Measurements from ENCODE around the gene BRD7. TPM values are rescaled to one million over a fixed set of nuclear protein-coding genes. Genes with fewer than 3 reads are reported as not detected.

The BRD7 gene
- total and polyA plus RNA-seq, 10 of the 15 experiments (the other 5 are each of a cell fraction or from before 2014, with no cell fraction given) = 16.9 to 74.7 (median 52.0) TPM

- intact Hi-C loops (cut with micrococcal nuclease; ENCODE audit: unreplicated experiment) = no loop called here
- no peaks in the 10 kb centered on the region; a peak in 1 of 4 replicates for H3K27me3 ChIP-seq (replicated peaks in 1 of 2; ENCODE audit: control insufficient read depth in 2 of 2, insufficient read depth in 2 of 2, low read length in 1 of 2)
These were observed 32.2 kb upstream of the BRD7 start for GRCh38 chr16:50400967-50401348.

More at GRCh38 chr16:50400967-50401348, 32.2 kb upstream of the BRD7 start:
- no peaks in the 10 kb centered on the region for H3K79me2 ChIP-seq (ENCODE audit: control insufficient read depth, insufficient read depth, low read length)
- SMC1A ChIA-PET (ENCODE audit: uncharacterized antibody, unreplicated experiment) = no interaction called here
- CTCF ChIA-PET = no interaction called here
- WGBS (ENCODE audit: insufficient coverage, insufficient replicate concordance, low lambda C conversion rate, missing lambda C conversion rate) = 79% methylated on average over 6 of the region's 6 CpGs
- no peak overlapping the region for H2AFZ ChIP-seq (ENCODE audit: control insufficient read depth, low read depth, low read length)
- H4K20me1 ChIP-seq (ENCODE audit: control insufficient read depth, insufficient read depth) = no peaks in the 10 kb centered on the region
- H3K27ac ChIP-seq (ENCODE audit: control insufficient read depth, insufficient read depth) = no peak overlapping the region
- H3K4me2 ChIP-seq (ENCODE audit: control insufficient read depth, insufficient read depth) = no peak overlapping the region
- in situ Hi-C loops (cut with MboI) = no loop called here
- POLR2A ChIA-PET = no interaction called here
- H3K9me3 ChIP-seq (replicated peaks; ENCODE audit: control insufficient read depth, insufficient read depth, low read length) = no peaks in the 10 kb centered on the region
- no TSS peak for BruUV-seq (replicated peaks)
- H3K9ac ChIP-seq (ENCODE audit: control insufficient read depth, insufficient read depth, low read length) = no peak overlapping the region
- RAD21 ChIA-PET (ENCODE audit: unreplicated experiment) = no interaction called here
- FAIRE-seq (no peak), ATAC-seq (no peak), DNase-seq (ENCODE audit: low read depth, low spot score) (no peak)
- TF ChIP-seq ZBED1 (IDR thresholded peaks at IDR 0.05; ENCODE audit: borderline replicate concordance) (no peak), BMI1 (IDR thresholded peaks at IDR 0.05; ENCODE audit: borderline replicate concordance) (no peak), RELB (IDR thresholded peaks at IDR 0.05; ENCODE audit: low read depth) (no peak), RAD51 (IDR thresholded peaks at IDR 0.05) (no peak), GABPA (IDR thresholded peaks at IDR 0.05; ENCODE audit: low read depth) (no peak), NR2C2 (IDR thresholded peaks at IDR 0.05; ENCODE audit: borderline replicate concordance, control insufficient read depth, insufficient read length, low read depth) (no peak), YBX1 (IDR thresholded peaks at IDR 0.05) (no peak), NR2F1 (conservative IDR thresholded peaks at IDR 0.05) (no peak), USF2 (IDR thresholded peaks at IDR 0.05; ENCODE audit: borderline replicate concordance, low read depth, low read length) (no peak), NR2C1 (IDR thresholded peaks at IDR 0.05) (no peak), POLR2A (IDR thresholded peaks at IDR 0.05; ENCODE audit: low read depth, low read length) (no peak), ZNF384 (IDR thresholded peaks at IDR 0.05; ENCODE audit: borderline replicate concordance, low read depth, low read length) (no peak), SMAD5 (IDR thresholded peaks at IDR 0.05; ENCODE audit: low read depth) (no peak), RUNX3 (IDR thresholded peaks at IDR 0.05; ENCODE audit: low read length) (no peak), SREBF1 (IDR thresholded peaks at IDR 0.05; ENCODE audit: low read length) (no peak), TARDBP (IDR thresholded peaks at IDR 0.05; ENCODE audit: borderline replicate concordance) (no peak), CEBPZ (IDR thresholded peaks at IDR 0.05; ENCODE audit: low read depth, low read length) (no peak)
- no peak overlapping the region for H3K4me3 ChIP-seq
- no peaks in the 10 kb centered on the region for H3K4me1 ChIP-seq (ENCODE audit: control insufficient read depth, insufficient read depth, low read length)
- H3K36me3 ChIP-seq (ENCODE audit: control insufficient read depth in 2 of 2, insufficient read depth in 2 of 2, low read length in 1 of 2) = no peaks in the 10 kb centered on the region

Measured in GM12878 (cell line).